GM12891 (cell line): Measurements from ENCODE around the gene LCE4A.

ENCODE experiments used
- PAX5 ChIP-seq: IDR thresholded peaks from 2 replicates; pipeline ENCODE4 v1.6.1; 2011; ENCODE audit warnings: low read length, moderate library complexity, mild to moderate bottlenecking; ENCODE audit not compliant: insufficient read depth, severe bottlenecking
- POLR2A ChIP-seq: IDR thresholded peaks from 2 replicates; pipeline ENCODE4 v1.6.1; 2011; ENCODE audit warnings: low read depth, low read length, control low read depth
- POLR2AphosphoS5 ChIP-seq: IDR thresholded peaks from 2 replicates; pipeline ENCODE4 v1.6.1; 2011; ENCODE audit warnings: low read depth, low read length, control low read depth
- POU2F2 ChIP-seq: IDR thresholded peaks from 2 replicates; pipeline ENCODE4 v1.6.1; 2011; ENCODE audit warnings: low read depth, mild to moderate bottlenecking, control low read depth, low read length, moderate library complexity
- SPI1 ChIP-seq: IDR thresholded peaks from 2 replicates; pipeline ENCODE4 v1.6.1; 2011; ENCODE audit warnings: low read depth, low read length, control low read depth
- TAF1 ChIP-seq: IDR thresholded peaks from 2 replicates; pipeline ENCODE4 v1.6.1; 2011; ENCODE audit warnings: low read depth, low read length, control low read depth

DNA sequence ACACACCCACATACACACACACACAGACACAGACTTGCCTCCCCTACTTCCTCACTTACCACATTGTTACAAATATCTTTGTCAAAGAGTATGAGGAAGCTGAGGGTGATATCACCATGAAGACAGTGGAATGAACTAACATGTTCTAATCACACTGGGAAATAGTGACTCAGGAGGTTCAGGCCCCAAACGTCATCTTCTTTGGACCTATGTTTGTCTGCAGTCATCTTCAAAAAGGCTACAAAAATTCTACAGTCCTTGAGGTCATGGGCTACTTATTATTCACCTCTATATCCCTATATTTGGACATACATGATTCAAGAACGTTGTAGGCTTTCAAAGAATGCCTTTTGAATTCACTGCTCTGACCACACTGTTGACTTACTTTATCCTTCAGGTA is 34.9 kb upstream of the LCE4A start:
- no peak for TF ChIP-seq SPI1
- TF ChIP-seq POLR2A: no peak
- no peak for TF ChIP-seq POLR2AphosphoS5
- no peak for TF ChIP-seq TAF1
- TF ChIP-seq PAX5: no peak
- TF ChIP-seq POU2F2: no peak
